HG02852 (cell line): ENCODE measurements around the gene CERS1.

Experiments used
- ATAC-seq: cut with Tn5 transposase; IDR thresholded peaks from one replicate; pipeline ENCODE4 v1.9.1; 2021; ENCODE audit warnings: mild to moderate bottlenecking, moderate library complexity; ENCODE audit not compliant: unreplicated experiment

The CERS1 gene

DNA sequence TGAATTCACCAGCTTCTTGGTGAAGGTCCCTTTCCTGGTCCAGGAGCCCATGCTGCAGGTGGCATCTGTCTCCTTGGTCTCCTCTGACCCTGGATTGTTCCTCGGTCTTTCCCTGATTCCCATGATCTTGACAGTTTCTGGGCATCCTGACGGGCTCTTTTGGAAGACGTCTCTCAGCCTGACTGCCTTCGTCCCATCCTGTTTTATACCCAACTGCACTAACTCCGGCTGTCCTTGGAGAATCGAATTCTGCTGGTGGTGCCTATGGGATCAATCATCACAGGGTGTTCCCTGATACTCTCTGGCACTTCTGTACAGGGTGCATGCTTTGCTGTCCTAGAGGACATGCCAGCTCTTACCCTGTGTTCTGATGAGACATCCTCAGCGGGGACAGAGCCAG lies 19.1 kb downstream of the CERS1 start:
- ATAC-seq = no peak

DNA sequence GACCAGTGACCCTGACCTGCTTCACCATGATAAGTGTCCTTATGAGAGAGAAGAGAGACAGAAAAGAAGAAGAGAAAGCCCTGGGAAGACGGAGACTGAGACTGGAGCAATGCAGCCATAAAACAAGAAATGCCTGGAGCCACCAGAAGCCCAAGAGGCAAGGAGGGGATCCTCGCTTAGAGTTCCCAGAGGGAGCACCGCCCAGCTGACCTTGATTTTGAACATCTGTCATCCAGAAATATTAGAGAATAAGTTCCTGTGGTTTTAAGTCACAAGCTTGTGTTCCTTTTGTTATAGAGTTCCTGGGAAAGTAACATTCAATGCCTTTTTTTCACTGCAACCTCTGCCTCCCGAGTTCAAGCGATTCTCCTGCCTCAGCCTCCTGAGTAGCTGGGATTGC lies 20.2 kb downstream of the CERS1 start:
- ATAC-seq = no peak

DNA sequence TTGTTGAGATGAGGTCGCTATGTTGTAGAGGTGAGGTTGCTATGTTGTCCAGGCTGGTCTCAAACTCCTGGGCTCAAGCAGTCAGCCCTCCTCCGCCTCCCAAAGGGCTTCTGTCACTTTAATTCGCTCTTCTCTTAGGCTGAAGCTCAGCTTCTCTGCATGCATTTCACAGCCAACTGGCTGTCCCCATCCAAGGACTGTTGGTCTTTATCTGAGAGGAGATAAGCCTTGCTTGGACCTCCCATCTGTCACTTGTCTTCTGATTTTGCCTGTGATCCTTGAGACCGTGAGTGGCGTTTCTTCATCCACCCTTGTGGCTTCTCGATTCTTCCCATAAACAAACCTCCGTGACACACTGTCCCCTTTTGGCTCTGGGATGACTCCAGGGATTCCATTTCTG lies 24.4 kb downstream of the CERS1 start:
- no peak for ATAC-seq

DNA sequence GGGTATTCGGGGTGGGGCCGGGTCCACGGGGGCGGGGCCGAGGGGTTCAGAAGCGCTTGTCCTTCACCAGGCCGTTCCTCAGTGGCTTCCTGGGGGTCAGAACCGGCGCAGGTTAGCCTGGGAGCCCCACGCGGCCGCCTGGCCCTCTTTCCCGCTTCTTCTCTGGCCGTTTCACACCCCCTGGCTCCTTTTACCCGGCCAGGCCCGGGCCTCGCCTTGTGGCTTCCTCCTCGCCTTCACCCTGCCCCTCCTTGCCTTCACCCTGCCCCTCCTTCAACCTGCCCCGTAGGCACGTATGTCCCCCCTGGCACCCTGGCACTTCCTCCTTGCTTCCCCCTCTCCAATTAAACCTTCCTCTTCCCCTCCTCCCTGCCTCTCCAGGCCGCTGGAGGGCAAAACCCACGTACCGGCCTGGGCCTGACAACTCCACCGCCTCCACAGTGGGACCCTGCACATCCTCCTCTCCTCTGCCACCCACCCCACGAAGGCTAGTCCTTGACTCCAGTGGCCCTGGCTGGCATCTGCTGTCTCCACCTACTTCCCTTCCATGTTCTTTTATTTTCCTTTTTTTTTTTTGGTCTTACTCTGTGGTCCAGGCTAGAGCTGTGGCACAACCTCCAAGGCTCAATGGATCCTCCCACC lies 25.3 kb downstream of the CERS1 start:
- ATAC-seq = no peak

DNA sequence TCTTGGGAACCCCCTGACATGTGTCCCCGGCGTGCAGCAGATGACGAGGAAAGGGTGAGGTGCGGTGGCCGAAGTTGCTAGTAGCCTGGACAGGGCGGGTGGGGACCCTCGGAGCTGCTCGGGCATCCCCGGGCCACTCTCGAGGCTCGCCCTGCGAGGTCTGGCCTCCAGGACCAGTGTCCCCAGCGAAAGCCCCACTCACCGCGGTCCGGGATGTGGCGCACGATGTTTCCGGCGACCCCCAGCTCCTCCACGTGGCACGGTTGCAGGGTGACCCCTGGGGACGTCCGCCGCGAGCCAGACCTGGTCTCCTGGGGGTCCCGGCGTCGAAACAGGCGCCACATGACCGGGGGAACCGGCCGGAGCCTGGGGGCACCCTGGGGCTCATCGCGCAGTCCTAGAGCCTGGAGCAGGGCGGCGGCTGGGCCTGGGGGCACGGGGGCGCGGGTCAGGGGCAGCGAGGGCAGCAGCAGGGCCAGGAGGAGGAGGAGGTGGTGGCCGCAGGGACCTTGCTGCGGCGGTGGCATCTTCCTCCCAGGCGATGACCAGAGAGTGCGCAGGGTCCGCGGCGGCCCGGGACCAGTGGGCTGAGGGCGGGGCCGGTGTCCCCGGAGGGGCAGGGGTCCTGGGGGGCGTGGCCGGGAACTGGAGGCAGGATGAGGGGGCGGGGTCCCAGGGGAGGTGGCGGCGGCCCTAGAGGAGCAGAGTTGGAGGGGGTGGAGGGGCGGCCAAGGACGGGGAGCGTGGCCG lies 26.0 kb downstream of the CERS1 start:
- ATAC-seq = no peak

DNA sequence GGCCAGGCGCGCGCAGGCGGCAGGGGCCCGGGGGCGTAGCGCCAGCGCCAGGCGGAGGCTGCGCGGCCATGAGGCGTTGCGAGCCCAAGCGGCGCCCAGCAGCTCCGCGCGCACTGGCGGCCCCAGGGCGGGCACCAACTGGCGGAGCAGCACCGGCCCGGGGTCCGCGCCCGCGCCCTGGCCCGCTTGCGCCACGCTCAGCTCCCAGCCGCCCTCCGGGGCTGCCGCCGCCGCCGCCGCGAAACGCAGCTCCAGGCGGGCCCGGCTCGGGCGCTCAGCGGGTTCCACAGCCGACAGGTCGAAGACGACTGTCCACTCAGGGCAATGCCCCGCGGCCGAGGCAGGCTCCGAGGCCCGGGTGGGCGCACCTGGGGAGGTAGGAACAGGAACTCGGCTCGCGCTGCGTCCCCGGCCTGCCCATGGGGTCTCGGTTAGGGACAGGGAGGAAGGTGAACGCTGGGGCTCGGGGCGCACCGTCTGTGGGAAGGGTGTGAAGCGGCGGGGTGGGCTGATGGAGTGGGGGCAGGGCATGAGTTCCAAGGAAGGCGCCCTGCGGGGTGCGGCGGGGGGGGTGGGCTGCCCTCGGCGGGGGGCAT lies 26.8 kb downstream of the CERS1 start:
- ATAC-seq = no peak

DNA sequence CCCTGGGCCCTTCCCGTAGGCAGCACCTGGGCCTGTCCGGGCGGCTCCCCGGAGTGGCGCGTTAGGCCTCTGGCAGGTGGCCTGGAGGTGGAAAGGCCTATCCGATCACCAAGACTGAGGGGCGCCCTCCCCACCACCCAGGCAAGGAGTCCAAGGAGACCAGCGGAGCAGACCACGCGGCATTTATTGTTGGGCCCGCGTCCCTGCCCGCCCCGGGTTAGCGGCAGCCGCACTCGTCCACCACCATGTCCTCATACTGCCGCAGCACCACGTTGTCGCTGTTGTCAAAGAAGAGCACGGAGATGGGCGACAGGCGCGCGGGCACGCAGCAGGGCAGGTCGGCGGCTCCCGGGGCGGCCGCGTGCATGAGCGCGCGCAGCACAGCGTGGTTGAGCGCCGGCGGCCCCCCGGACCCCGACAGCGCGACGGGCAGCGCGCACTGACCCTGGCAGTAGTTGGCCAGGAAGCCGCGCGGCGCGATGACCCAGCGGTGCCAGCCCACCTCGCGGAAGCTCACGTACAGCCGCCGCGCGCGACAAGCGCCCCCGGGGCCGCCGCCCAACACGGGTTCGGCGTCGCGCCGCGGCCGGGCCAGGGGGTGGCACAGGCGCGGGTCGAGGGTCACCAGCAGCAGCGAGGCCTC lies 27.5 kb downstream of the CERS1 start:
- no peak for ATAC-seq

DNA sequence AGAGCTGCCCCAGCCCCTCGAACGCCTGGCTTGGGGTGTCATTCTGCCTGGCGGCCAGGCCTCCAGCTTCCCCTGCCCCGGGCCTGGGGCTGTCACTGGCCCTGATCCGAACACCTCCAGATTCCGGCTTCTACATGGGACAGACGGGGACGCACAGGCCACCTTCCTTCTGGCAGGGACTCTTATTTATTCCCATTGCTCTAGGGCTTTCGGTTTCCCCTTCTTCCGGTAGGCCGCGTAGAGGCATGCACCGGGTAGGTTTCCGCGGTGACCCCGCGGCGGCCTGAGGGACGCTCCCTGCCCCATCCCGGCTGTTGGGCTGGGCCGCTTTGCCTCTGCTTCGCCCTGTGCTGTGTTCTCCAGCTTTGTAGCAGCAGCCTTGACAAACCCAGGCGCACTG lies 28.2 kb downstream of the CERS1 start:
- no peak for ATAC-seq

DNA sequence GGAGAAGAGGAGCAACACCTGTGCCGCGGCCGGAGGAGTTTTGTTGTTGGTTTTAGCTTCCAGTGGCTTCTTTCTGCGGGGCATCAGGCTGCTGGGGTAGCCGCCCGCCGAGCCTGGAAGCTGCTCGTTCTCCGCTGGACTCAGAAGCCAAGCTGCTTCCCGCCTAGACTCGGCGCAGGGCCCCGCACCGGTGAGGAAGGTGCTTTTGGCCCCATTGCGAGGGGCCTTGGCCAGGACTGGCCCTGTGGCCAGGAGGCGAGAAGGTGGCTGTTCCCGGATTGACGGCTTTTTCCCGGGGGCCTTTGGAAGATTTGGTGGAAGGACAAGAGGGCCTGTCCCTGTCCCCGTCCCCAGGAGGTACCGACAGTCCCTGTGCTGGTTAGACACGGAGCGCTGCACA lies 28.8 kb downstream of the CERS1 start:
- no peak for ATAC-seq

DNA sequence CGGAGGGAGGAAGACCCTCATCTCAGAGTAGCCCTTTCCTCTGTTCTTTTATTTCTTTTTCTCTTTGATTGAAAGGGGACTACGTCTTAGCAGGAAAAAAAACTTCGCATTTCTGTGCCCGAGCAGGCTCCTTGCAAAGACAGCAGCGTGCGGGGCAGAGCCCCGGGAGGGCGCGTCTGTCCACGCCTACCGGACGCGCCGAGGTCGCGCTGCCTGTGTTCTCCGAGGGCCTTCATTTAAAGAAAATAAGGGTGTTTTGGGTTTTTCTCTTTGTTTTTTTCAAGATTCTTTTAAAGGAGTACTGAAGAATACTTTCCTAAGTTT lies 29.2 kb downstream of the CERS1 start:
- no peak for ATAC-seq

DNA sequence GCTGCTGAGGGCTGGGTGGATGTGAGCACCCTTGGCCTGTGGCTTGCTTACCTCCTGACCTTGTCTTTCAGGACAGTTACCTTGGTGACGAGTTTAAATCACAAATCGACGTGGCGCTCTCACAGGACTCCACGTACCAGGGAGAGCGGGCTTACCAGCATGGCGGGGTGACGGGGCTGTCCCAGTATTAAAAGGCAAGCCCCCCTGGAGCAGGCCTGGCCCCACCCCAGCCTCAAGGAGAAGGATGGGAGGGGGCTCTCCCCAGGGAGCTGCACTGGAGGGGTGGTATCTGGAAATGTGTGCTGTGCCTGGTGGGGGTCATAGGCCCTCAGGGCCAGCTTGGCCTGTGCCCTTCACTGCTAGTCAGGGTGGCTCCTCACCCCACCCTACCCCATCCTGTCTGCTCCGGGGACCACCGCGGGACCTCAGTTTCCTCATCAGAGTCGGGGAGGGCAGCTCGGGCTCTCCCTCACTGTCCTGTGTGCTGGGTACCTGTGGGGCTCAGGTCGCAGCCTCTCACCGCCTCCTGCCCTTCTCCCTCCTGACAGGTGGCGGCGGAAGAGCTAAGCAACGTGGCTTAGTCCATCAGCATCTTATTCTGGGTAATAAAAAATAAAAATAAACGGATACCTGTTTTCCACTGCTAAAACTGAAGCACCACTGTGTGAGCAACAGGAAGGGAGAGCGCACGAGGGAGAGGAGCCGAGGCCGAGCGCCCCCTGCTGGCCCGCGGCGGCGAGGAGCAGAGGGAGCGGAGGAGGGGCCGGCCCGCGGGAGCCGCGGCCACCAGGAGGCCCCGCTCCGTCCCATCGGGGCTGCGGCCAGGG lies 29.8 kb downstream of the CERS1 start:
- ATAC-seq = peak; percentile 48

DNA sequence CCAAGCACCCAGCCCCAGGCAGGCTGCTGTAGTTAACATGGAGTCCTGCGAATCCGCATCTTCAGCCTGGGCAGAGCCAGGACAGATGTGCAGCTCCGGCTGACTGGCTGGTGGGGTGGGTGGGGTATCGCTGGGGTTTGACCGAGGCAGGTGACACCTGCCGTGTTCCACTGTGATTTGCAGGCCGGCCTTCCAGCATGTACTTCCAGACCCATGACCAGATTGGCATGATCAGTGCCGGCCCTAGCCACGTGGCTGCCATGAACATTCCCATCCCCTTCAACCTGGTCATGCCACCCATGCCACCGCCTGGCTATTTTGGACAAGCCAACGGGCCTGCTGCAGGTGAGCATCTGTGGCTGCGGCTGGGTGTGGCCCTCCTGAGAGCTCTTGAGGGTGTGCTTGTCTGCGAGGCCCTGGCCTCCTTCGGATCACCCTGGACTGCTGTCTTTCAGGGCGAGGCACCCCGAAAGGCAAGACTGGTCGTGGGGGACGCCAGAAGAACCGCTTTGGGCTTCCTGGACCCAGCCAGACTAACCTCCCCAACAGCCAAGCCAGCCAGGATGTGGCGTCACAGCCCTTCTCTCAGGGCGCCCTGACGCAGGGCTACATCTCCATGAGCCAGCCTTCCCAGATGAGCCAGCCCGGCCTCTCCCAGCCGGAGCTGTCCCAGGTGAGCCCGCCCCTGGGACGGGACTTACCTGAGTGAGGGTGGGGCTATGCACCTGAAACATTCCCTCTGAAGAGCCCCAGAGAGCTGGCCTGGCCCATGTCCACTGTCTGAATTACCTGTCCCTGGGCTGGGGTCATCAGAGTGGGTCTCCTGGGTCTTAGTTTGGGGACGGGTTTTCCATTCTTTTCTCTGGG lies 30.6 kb downstream of the CERS1 start:
- ATAC-seq = no peak

DNA sequence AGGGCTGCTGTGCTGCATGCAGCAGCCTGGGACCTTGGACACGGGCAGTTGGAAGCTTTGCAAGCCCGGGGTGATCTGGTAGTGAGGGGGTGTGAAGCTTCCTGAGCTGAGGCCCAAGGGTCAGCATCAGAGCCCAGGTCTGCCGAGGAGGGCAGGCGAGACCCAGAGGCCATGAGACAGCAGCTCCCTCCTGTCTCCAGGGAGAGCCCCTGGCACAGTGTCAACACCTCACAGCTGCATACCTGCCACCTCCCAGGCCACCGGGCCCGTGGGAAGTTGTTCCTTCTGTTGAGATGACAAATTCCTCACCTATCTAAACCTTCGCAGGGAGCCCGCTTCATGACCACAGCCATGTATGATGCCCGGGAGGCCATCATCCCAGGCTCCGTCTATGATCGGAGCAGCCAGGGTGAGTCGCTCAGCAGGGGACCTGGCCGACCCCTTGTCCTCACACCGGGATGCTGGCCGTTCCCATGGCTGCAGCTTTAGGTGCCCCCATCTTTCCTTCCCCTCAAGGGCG lies 32.1 kb downstream of the CERS1 start:
- no peak for ATAC-seq

DNA sequence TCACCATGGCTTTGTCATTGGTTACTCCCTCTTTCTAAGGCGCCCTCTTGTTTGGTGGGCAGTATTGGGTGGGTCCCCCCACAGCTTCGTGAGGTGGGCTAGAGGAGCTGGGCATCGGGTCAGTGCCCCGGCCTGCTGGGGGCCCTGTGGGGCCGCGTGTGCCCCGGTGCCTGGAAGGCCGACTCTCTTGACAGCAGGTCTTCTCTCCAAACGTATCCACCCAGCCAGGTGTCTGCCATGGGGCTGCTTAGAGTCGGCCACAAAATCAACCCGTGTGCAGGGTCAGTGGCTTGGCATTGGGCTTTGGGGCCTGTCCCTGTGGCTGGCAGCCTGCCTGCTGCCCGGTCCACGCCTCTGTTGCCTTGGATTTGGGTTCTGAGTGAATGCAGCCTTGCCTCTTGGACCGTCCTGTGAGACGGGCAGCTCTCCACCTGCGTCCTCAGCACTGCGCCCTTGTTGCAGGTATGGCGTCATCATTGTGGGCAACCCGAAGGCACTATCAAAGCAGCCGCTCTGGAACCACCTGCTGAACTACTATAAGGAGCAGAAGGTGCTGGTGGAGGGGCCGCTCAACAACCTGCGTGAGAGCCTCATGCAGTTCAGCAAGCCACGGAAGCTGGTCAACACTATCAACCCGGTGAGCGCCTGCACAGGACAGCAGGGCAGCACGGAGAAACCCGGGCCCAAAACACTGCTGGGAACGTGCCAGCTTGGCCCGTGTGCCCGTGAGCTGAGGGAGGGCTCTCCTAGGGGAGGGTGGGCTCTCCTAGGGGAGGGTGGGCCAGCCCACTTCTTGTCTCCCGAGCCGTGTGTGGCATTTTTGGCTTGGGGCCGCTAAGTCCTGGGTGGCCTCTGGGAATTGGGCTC lies 32.7 kb downstream of the CERS1 start:
- ATAC-seq = no peak

DNA sequence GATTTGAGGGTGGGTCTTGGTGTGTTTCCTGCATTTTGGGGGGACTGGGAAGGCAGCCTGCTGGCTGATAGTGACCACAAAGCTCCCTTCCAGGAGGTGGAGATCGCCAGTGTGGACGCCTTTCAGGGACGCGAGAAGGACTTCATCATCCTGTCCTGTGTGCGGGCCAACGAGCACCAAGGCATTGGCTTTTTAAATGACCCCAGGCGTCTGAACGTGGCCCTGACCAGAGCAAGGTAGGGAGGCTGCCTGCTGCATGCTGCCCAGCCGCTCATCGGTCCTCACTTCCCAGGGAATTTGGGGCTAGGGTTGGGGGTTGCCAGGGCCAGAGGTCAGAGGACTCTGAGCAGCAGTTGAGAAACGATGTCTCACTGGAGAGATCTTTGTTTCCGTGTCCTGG lies 34.0 kb downstream of the CERS1 start:
- ATAC-seq = no peak

DNA sequence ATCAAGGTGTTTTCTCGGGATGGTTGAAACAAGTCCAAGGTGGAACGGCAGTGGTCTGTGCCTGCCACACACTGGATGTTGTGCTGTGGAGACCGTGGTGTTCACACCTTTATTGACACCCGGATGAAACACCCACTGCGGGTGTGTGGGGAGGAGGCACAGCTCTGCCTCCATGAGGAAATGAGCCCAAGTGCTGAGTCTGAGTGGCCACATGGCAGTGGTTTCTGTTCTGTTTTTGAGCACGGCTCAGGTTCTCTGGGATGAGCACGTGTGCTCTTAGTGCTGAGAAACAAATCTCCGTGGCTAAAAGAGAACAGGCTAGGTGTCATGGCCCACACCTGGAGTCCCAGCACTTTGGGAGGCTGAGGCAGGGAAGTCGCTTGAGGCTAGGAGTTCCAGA lies 34.7 kb downstream of the CERS1 start:
- no peak for ATAC-seq

DNA sequence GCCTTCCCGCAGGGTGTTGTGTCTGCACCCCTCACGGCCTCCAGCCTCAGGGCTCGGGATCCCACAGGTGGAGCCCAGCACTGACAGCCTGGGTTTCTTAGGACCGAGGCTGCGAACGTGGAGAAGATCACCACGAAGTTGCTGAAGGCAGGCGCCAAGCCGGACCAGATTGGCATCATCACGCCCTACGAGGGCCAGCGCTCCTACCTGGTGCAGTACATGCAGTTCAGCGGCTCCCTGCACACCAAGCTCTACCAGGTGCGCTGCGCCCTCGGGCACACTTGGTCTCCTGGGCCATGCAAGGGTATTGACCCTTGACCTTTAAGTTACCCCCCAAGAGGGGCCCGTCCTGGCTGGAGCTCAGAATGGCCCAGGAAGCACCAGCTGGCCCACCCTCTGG lies 35.2 kb downstream of the CERS1 start:
- no peak for ATAC-seq

DNA sequence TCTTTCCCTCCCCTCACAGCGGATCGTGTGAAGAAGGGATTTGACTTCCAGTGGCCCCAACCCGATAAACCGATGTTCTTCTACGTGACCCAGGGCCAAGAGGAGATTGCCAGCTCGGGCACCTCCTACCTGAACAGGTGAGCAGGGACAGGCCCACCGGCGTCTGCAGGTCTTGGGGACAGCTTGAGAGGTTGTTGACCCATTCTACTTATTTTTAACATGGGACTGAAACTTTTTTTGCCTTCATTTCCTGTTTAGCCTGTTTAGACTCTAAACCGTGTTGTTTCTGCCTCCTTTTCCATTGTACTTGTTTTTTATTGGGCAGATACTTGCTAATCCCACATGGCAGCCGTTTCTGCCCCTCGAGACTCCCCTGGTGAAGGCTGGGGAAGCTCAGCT lies 35.7 kb downstream of the CERS1 start:
- no peak for ATAC-seq

DNA sequence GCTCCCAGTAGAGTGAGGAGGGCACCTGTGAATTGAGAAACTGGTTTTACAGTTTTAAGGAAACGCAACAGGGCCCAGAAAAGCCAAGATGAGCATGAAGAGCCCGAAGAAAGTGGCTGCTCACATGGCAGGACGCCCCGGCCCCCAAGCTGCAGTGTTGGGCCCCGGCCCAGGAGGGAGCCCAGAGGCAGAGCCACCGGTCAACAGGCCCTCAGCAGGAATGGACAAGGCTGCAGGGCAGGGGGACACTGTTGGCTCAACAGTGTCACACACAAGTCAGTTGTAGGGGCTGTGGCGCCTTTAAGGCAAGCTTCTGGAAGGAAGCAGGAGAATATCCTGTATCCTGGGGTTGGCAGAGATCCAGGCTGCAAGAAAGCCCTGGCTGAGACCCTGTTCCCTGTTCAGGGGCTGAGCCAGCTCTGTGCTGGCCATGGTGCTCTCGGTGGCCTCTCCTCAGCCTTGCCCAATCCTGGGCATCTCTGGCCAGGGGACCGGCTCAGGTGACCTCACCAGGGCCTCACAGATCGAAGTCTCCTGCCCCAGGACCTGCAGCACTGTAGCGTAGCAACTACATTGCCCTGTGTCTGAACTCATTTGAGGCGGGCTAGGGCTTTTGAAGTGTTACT lies 36.2 kb downstream of the CERS1 start:
- ATAC-seq = no peak
